ENCODE results near the gene APOL5. TPM values are rescaled to one million over a fixed set of nuclear protein-coding genes. Genes with fewer than 3 reads are reported as not detected.
"Not testable (repeated sequence)": the region's sequence is repeated elsewhere in the genome, so short reads cannot be mapped to it uniquely, and the experiment has no call there.

APOL5 gene
- total and polyA plus RNA-seq, 2 donors (not counting 1 experiment from before 2014, with no cell fraction given), result 0.06 TPM; not detected in 1

DNA sequence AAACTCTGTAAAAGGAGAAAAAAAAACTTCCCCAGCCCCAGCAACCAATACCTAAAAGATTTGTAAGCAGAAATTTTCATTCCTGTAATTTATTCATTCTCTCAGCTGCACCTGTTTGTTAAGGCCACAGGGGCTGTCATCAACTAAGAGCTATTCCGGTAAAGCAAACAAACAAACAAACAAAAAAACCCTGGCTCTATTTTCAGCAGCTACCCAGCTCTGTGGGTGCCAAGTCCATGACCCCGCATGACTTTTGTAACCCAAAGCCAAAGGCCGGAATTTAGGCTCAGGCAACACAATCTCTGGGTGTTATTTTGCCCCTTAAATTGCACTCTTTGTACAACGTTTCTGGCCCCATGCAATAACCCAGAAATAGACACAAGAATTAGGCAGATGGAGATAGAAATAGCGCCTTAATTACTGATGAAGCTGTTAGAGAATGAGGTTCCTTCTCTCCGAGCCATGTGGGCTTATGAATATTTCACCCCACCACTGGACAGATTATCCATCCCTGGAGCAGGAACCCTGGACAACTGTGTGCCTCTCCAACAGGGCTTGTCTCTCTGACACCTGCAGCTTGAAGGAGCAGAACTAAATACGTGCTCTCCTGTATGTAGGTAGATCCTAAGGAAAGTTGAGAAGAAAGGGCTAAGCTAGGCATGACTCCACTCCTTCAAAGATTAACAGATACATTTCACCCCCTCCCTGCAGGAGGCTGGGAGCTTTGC, 40.0 kb upstream of the APOL5 start:
- Histone ChIP-seq H3K4me3 (replicated peaks in 1 of 4; ENCODE audit: control extremely low read depth in 1 of 4, insufficient read depth in 1 of 4, low read depth in 3 of 4, low read length in 4 of 4) (no peak overlapping the region), H3K4me1 (ENCODE audit: control insufficient read depth, extremely low read depth, insufficient read depth, low read length) (no peaks in the 10 kb centered on the region), H3K27me3 (ENCODE audit: control insufficient read depth, insufficient read depth, low read length) (no peaks in the 10 kb centered on the region), H3K9ac (ENCODE audit: insufficient read depth, low read length) (no peak overlapping the region), H3K79me2 (ENCODE audit: control insufficient read depth, insufficient read depth, low read length) (no peaks in the 10 kb centered on the region), H3K36me3 (ENCODE audit: control insufficient read depth, insufficient read depth, low read length) (no peaks in the 10 kb centered on the region), H2AFZ (ENCODE audit: low read length) (no peak overlapping the region), H4K20me1 (ENCODE audit: control insufficient read depth, extremely low read depth, insufficient read depth, low read length) (no peaks in the 10 kb centered on the region), H3K9me3 (ENCODE audit: control insufficient read depth, insufficient read depth, low read depth, low read length) (no peaks in the 10 kb centered on the region), H3K4me2 (ENCODE audit: extremely low read depth, insufficient read depth, low read length) (no peak overlapping the region), H3K27ac (ENCODE audit: insufficient read depth, low read length) (no peak overlapping the region)
- TF ChIP-seq EZH2 (IDR thresholded peaks at IDR 0.05; ENCODE audit: low read length, missing control alignments), result no peak
- TF ChIP-seq, protein P1, sequence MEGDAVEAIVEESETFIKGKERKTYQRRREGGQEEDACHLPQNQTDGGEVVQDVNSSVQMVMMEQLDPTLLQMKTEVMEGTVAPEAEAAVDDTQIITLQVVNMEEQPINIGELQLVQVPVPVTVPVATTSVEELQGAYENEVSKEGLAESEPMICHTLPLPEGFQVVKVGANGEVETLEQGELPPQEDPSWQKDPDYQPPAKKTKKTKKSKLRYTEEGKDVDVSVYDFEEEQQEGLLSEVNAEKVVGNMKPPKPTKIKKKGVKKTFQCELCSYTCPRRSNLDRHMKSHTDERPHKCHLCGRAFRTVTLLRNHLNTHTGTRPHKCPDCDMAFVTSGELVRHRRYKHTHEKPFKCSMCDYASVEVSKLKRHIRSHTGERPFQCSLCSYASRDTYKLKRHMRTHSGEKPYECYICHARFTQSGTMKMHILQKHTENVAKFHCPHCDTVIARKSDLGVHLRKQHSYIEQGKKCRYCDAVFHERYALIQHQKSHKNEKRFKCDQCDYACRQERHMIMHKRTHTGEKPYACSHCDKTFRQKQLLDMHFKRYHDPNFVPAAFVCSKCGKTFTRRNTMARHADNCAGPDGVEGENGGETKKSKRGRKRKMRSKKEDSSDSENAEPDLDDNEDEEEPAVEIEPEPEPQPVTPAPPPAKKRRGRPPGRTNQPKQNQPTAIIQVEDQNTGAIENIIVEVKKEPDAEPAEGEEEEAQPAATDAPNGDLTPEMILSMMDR (conservative IDR thresholded peaks at IDR 0.05 in 1 of 2, IDR thresholded peaks at IDR 0.05 in 1 of 2; ENCODE audit: low read depth in 1 of 2, low read length in 2 of 2), result no peak
- no peak for DNase-seq (ENCODE audit: low read depth in 2 of 2)

DNA sequence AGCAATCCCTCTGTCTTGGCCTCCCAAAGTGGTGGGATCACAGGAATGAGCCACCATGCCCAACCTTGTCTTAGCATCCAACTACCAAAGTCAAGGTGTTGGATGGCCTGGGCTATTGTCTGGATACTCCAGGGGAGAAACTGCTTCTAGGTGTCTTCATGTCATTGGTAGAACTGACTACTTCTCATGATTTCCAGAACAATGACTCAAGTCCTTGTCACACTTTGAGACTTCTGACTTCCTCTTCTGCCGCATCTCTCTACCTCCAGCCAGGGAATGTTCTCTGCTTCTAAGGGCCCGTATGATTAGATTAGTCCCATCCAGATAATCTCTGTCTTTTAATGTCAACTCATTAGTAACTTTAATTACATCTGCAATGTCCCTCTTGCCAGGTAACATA, 38.8 kb upstream of the APOL5 start:
- no peak for DNase-seq (ENCODE audit: low read depth in 2 of 2)
- Histone ChIP-seq H3K4me2 (ENCODE audit: extremely low read depth, insufficient read depth, low read length) (no peak overlapping the region), H2AFZ (ENCODE audit: low read length) (no peak overlapping the region), H3K9ac (ENCODE audit: insufficient read depth, low read length) (no peak overlapping the region), H3K27me3 (ENCODE audit: control insufficient read depth, insufficient read depth, low read length) (no peaks in the 10 kb centered on the region), H4K20me1 (ENCODE audit: control insufficient read depth, extremely low read depth, insufficient read depth, low read length) (no peaks in the 10 kb centered on the region), H3K9me3 (ENCODE audit: control insufficient read depth, insufficient read depth, low read depth, low read length) (no peaks in the 10 kb centered on the region), H3K36me3 (ENCODE audit: control insufficient read depth, insufficient read depth, low read length) (no peaks in the 10 kb centered on the region), H3K27ac (ENCODE audit: insufficient read depth, low read length) (no peak overlapping the region), H3K4me1 (ENCODE audit: control insufficient read depth, extremely low read depth, insufficient read depth, low read length) (no peaks in the 10 kb centered on the region), H3K79me2 (ENCODE audit: control insufficient read depth, insufficient read depth, low read length) (no peaks in the 10 kb centered on the region), H3K4me3 (replicated peaks in 1 of 4; ENCODE audit: control extremely low read depth in 1 of 4, insufficient read depth in 1 of 4, low read depth in 3 of 4, low read length in 4 of 4) (no peak overlapping the region)
- TF ChIP-seq, protein P1 (conservative IDR thresholded peaks at IDR 0.05 in 1 of 2, IDR thresholded peaks at IDR 0.05 in 1 of 2; ENCODE audit: low read depth in 1 of 2, low read length in 2 of 2), result no peak
- no peak for TF ChIP-seq EZH2 (IDR thresholded peaks at IDR 0.05; ENCODE audit: low read length, missing control alignments)

DNA sequence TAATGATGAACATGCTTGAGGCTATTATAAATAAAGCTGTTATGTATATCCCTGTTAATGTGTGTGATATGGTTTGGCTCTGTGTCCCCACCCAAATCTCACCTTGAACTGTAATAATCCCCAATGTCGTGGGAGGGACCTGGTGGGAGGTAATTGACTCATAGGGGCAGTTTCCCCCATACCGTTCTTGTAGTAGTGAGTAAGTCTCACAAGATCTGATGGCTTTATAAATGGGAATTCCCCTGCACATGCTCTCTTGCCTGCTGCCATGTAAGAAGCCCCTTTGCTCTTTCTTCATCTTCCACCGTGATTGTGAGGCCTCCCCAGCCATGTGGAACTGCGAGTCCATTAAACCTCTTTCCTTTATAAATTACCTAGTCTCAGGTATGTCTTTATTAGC, 38.2 kb upstream of the APOL5 start:
- not testable (repeated sequence) for H3K27me3 ChIP-seq (ENCODE audit: control insufficient read depth, insufficient read depth, low read length); H3K79me2 ChIP-seq (ENCODE audit: control insufficient read depth, insufficient read depth, low read length); H4K20me1 ChIP-seq (ENCODE audit: control insufficient read depth, extremely low read depth, insufficient read depth, low read length); H3K9ac ChIP-seq (ENCODE audit: insufficient read depth, low read length); H3K4me2 ChIP-seq (ENCODE audit: extremely low read depth, insufficient read depth, low read length); H3K9me3 ChIP-seq (ENCODE audit: control insufficient read depth, insufficient read depth, low read depth, low read length); H3K36me3 ChIP-seq (ENCODE audit: control insufficient read depth, insufficient read depth, low read length); H3K27ac ChIP-seq (ENCODE audit: insufficient read depth, low read length); H2AFZ ChIP-seq (ENCODE audit: low read length); H3K4me1 ChIP-seq (ENCODE audit: control insufficient read depth, extremely low read depth, insufficient read depth, low read length); H3K4me3 ChIP-seq (replicated peaks in 1 of 4; ENCODE audit: control extremely low read depth in 1 of 4, insufficient read depth in 1 of 4, low read depth in 3 of 4, low read length in 4 of 4)
- peak in 1 of 2 donors; percentile 26 for DNase-seq (ENCODE audit: low read depth in 2 of 2)
